Mammary epithelial cell (primary cell): ENCODE measurements around the gene SIN3A.

Source experiments
- CTCF ChIP-seq, 2 donors: IDR thresholded peaks in 1 of 2; conservative IDR thresholded peaks in 1 of 2; 2 replicates each; pipeline ENCODE4 v1.5.1; 2011 to 2012; ENCODE audit warnings: inconsistent platforms in 2 of 2, low read length in 2 of 2, mild to moderate bottlenecking in 2 of 2, control low read depth in 1 of 2, low read depth in 1 of 2; ENCODE audit not compliant: insufficient read depth in 1 of 2; ENCODE audit errors: extremely low read depth in 1 of 2
- EZH2 ChIP-seq: IDR thresholded peaks from 2 replicates; pipeline ENCODE4 v1.6.1; 2012; ENCODE audit warnings: low read length, inconsistent platforms, borderline replicate concordance

GRCh38 chr15:75339531-75340240 lies 111.8 kb downstream of the SIN3A start:
- no peak for TF ChIP-seq CTCF (conservative IDR thresholded peaks at IDR 0.05 in 1 of 2, IDR thresholded peaks at IDR 0.05 in 1 of 2; ENCODE audit: extremely low read depth in 1 of 2, insufficient read depth in 1 of 2, low read depth in 1 of 2, low read length in 2 of 2)
- no peak for TF ChIP-seq EZH2
